Measurements from ENCODE around the gene NPPB.

The NPPB gene

DNA sequence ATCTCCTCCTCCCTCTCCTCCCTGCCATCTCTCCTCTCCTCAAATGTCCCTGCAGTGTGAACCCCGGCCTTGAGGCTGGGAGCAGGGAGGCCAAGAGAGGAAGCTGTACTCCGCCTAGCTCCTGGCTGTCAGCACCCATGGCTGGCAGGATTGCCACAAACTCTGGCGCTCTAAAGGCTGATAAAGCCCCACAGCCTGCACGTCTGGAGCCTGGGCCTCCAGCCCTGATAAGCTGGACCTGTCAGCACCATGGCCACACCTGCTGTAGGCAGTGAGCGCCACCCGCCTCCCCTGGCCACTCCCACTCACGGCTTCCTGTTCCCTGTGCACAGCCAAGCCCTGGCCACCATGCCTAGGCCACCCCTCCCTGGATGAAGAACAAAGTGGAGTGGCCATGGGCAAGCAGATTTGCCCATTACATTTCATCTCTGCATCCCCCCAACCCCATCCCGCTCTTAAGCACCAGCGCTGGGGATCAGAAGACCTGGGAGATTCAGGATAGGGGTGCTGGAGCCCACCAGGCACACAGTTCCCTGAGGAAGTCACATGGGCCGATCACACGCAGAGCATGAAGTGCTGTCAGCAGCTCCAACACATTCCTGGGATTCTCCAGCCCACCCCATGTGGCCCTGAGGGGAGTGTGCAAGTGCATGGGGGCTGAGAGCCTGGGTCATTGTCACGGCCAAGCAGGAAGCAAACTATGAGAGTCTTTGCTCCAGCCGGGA is 24.2 kb upstream of the NPPB start:
- DNase-seq (ENCODE audit: low read depth, low spot score) = no peak
- no peak overlapping the region for H3K4me3 ChIP-seq (ENCODE audit: low read length)

DNA sequence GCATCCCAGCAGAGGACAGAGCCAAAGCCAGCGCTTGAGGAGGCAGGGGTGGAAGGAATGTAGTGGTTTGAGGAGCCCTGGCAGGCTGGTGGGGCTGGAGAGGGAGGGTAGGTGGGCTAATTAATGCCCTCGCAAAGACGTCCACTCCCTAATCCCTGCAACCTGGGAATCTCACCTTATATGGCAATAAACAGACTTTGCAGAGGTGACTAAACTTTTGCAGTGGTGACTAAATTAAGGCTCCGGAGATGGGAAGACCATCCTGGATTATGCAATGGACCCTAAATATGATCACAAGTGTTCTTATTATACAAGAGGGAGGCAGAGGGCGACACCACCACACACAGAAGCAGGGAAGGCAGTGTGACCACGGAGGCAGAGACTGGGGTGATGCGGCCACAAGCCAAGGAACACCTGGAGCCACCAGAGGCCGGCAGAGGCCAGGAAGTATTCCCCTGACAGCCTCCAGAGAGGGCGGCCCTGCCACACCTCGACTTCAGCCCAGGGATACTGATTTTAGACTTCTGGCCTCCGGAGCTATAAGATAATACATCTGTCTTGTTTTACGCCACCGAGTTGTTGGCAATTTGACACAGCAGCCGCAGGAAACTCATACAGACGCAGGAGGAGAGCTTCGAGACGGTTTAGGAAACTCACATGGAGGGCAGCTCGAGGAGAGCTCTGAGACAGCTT is 23.1 kb upstream of the NPPB start:
- H3K4me3 ChIP-seq (ENCODE audit: low read length) = no peak overlapping the region
- DNase-seq (ENCODE audit: low read depth, low spot score) = no peak

GRCh38 chr1:11880911-11881748 is 22.4 kb upstream of the NPPB start:
- no peak for DNase-seq (ENCODE audit: low read depth, low spot score)
- no peak overlapping the region for H3K4me3 ChIP-seq (ENCODE audit: low read length)

- DNase-seq (ENCODE audit: low read depth, low spot score) = no peak
- no peak overlapping the region for H3K4me3 ChIP-seq (ENCODE audit: low read length)
Observed at GRCh38 chr1:11880181-11880575, 21.4 kb upstream of the NPPB start.

GRCh38 chr1:11879311-11880180 is 20.8 kb upstream of the NPPB start:
- H3K4me3 ChIP-seq (ENCODE audit: low read length) = no peak overlapping the region
- no peak for DNase-seq (ENCODE audit: low read depth, low spot score)

DNA sequence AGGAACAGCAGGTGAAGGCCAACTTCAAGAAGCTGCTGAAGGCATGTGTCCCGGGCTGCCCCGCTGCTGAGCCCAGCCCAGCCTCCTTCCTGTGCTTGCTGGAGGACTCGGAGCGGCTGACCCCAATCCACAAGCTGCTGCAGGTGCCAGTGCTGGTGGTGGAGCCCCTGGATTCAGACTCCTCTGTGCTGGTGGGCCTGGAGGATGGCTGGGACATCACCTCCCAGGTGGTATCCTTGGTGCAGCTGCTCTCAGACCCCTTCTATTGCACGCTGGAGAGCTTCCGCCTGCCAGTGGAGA is 20.1 kb upstream of the NPPB start:
- no peak overlapping the region for H3K4me3 ChIP-seq (ENCODE audit: low read length)
- no peak for DNase-seq (ENCODE audit: low read depth, low spot score)

DNA sequence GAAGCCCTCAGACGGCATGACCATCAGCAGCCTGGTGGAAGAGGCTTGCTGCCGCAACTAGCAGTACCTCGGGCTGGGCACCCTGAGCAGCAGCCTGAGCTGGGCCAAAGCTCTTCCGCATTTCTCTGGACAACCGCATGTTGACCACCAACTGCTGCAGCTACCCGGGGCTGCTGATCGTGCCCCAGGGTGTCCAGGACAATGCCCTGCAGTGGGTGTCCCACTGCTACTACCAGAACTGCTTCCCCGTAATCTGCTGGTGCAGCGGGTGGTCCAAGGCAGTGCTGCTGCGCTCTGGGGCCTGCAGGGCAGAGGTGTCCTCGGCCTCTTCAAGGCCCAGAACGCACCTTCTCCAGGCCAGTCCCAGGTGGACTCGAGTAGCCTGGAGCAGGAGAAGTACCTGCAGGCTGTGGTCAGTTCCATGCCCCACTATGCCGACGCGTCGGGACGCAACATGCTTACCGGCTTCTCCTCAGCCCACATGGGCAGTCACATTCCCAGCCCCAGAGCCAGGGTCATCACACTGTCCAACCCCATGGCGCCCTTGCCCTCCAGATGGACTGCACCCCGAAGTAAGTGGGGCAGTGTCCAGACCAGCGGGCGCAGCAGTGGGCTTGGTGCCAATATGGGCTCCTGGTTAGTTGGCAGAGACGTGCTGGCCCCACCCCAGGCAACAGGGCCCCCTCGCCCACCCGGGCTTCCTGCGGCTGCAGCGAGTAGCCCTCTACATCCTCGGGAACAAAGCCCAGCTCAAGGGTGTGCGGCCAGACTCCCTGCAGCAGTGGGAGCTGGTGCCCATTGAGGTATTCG is 19.5 kb upstream of the NPPB start:
- no peak for DNase-seq (ENCODE audit: low read depth, low spot score)
- H3K4me3 ChIP-seq (ENCODE audit: low read length) = no peak overlapping the region

DNA sequence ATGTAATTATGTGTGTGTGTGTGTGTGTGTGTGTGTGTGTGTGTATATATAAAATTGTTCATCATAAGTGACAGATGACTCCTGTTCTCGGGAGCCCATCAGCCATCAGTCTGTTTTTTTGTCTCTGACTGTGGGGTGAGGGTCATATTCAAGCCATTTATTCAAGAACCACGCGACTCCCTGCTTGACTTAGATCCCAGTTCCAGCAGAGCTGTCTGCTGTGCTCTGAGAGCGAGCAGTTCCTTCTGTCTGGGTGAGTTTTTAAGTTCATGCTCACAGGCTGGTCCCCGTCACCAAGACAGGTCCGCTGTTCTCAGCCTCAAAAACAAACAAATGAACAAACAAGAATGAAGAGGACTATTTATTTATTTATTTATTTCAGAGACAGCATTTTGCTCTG is 18.3 kb upstream of the NPPB start:
- no peak for DNase-seq (ENCODE audit: low read depth, low spot score)

GRCh38 chr1:11875094-11875493 is 16.3 kb upstream of the NPPB start:
- DNase-seq (ENCODE audit: low read depth, low spot score) = no peak
- no peak overlapping the region for H3K4me3 ChIP-seq (ENCODE audit: low read length)

More for the DNA sequence above, 18.3 kb upstream of the NPPB start:
- no peak overlapping the region for H3K4me3 ChIP-seq (ENCODE audit: low read length)

DNA sequence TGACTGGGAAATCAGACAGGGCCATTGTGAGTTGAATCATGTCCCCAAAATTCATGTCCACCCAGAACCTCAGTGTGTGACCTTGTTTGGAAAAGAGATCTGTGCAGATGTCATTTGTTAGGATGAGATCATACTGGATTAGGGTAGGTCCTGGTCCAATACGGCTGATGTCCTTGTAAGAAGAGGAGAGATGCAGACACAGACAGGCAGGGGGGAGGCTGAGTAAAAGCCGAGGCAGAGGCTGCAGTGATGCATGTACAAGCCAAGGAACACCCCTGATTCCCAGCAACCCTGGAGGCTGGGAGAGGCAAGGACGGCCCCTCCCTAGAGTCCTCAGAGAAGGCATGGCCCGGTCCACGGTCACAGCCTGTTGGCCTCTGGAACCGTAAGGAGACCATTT is 15.9 kb upstream of the NPPB start:
- H3K4me3 ChIP-seq (ENCODE audit: low read length) = no peak overlapping the region
- DNase-seq (ENCODE audit: low read depth, low spot score) = no peak

GRCh38 chr1:11874258-11874562 is 15.5 kb upstream of the NPPB start:
- H3K4me3 ChIP-seq (ENCODE audit: low read length) = no peak overlapping the region

DNA sequence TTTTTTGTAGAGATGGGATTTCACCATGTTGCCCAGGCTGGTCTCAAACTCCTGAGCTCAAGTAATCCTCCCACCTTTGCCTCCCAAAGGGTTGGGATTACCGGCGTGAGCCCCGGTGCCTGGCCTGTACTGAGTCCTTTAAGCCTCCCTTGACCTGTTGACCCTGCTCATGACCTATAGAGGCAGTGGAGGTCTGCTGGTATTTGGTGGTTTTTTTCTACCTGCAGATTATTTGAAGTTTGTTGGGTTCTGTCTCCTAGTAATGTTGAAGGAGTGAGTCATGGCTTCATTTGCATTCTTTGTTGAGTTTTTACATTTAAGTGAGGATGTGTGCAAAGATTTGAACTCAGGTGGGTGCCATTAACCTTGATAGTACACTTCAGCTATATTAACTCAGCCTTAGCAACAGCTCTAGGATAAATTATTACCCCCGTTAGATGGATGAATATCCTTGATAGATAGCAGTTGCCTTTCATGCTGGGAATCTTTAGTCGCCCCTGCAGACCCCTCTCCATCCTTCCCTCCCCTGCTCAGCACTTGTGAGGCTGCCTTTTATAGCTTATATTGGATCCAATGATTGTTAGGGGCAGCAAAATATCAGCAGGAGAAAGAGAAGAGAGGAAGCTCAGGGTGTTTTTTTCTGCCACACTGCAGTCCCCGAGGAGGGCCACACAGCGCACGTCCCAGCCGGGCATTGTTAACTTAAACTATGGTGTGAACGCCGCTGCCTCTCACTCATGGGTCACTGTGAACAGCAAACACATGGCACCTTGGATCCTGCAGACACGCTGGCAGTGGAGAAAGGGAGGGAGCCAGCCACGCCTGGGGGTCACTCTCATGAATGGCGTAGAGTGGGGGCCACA is 14.9 kb upstream of the NPPB start:
- no peak overlapping the region for H3K4me3 ChIP-seq (ENCODE audit: low read length)
- no peak for DNase-seq (ENCODE audit: low read depth, low spot score)

More at GRCh38 chr1:11874258-11874562, 15.5 kb upstream of the NPPB start:
- no peak for DNase-seq (ENCODE audit: low read depth, low spot score)

GRCh38 chr1:11872545-11872944 is 13.8 kb upstream of the NPPB start:
- no peak for DNase-seq (ENCODE audit: low read depth, low spot score)
- H3K4me3 ChIP-seq (ENCODE audit: low read length) = no peak overlapping the region

GRCh38 chr1:11869650-11870207 is 11.0 kb upstream of the NPPB start:
- no peak for DNase-seq (ENCODE audit: low read depth, low spot score)

DNA sequence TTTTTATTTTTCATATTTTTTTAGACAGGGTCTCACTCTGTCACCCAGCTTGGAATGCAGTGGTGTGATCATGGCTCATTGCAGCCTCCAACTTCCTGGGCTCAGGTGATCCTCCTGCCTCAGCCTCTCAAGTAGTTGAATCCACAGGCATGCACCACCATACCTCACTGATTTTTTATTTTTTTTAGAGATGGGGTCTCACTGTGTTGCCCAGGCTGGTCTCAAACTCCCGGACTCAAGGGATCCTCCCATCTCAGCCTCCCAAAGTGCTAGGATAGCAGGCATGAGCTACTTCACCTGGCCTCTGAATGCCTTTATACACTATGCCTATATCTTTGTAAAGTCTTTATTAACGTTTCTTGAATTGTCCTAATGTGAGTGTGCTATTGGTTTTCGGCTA is 10.4 kb upstream of the NPPB start:
- no peak for DNase-seq (ENCODE audit: low read depth, low spot score)
- no peak overlapping the region for H3K4me3 ChIP-seq (ENCODE audit: low read length)

More at GRCh38 chr1:11869650-11870207, 11.0 kb upstream of the NPPB start:
- H3K4me3 ChIP-seq (ENCODE audit: low read length) = no peak overlapping the region

GRCh38 chr1:11868331-11868980 is 9.7 kb upstream of the NPPB start:
- no peak for DNase-seq (ENCODE audit: low read depth, low spot score)
- H3K4me3 ChIP-seq (ENCODE audit: low read length) = no peak overlapping the region

GRCh38 chr1:11862890-11863289 is 4.1 kb upstream of the NPPB start:
- no peak overlapping the region for H3K4me3 ChIP-seq (ENCODE audit: low read length)
- DNase-seq (ENCODE audit: low read depth, low spot score) = no peak
